ENCODE results near the gene MED26.
"Not testable (repeated sequence)": the region's sequence is repeated elsewhere in the genome, so short reads cannot be mapped to it uniquely, and the experiment has no call there.

The MED26 gene

GRCh38 chr19:16572332-16573211 lies 55.4 kb downstream of the MED26 start, which contains the start of gene SLC35E1:
Gene SLC35E1 (minus strand): TSS chr19:16572415. CDS start chr19:16572364, 51 bp downstream.
- peak; percentile 92 for DNase-seq

- DNase-seq, result peak; percentile 52
Measured at GRCh38 chr19:16571822-16572331, 56.1 kb downstream of the MED26 start.

GRCh38 chr19:16571283-16571682 lies 56.7 kb downstream of the MED26 start:
- no peak for DNase-seq

- no peak for DNase-seq
Measured at GRCh38 chr19:16569609-16570320, 58.2 kb downstream of the MED26 start.

GRCh38 chr19:16566702-16567101 lies 61.3 kb downstream of the MED26 start:
- DNase-seq, result no peak

GRCh38 chr19:16566161-16566560 lies 61.8 kb downstream of the MED26 start:
- DNase-seq, result peak; percentile 88

GRCh38 chr19:16564842-16565241 lies 63.2 kb downstream of the MED26 start:
- no peak for DNase-seq

GRCh38 chr19:16562608-16563025 lies 65.4 kb downstream of the MED26 start:
- no peak for DNase-seq

GRCh38 chr19:16561382-16561781 lies 66.6 kb downstream of the MED26 start:
- DNase-seq, result no peak

- no peak for DNase-seq
Measured at GRCh38 chr19:16559780-16560276, 68.2 kb downstream of the MED26 start.

GRCh38 chr19:16554776-16555175 lies 73.2 kb downstream of the MED26 start:
- no peak for DNase-seq

- DNase-seq, result not testable (repeated sequence)
Measured at GRCh38 chr19:16551902-16552301, 76.1 kb downstream of the MED26 start.

- no peak for DNase-seq
Measured at GRCh38 chr19:16548956-16549355, 79.0 kb downstream of the MED26 start.

GRCh38 chr19:16544473-16545231 lies 83.4 kb downstream of the MED26 start:
- no peak for DNase-seq

- not testable (repeated sequence) for DNase-seq
Measured at GRCh38 chr19:16543734-16544133, 84.3 kb downstream of the MED26 start.

GRCh38 chr19:16542910-16543472 lies 85.0 kb downstream of the MED26 start:
- no peak for DNase-seq

GRCh38 chr19:16542045-16542909 lies 85.7 kb downstream of the MED26 start, which contains the start of gene CHERP:
Gene CHERP (minus strand): TSS chr19:16542437. CDS start chr19:16542378, 59 bp downstream.
- peak; percentile 96 for DNase-seq

- peak; percentile 19 for DNase-seq
Measured at GRCh38 chr19:16541526-16542044, 86.4 kb downstream of the MED26 start.

GRCh38 chr19:16540948-16541347 lies 87.1 kb downstream of the MED26 start:
- DNase-seq, result no peak

GRCh38 chr19:16537111-16537510 lies 90.9 kb downstream of the MED26 start:
- DNase-seq, result no peak

- DNase-seq, result no peak
Measured at GRCh38 chr19:16536130-16536529, 91.9 kb downstream of the MED26 start.

Data from CD4-positive, alpha-beta T cell treated with Interleukin-6 for 4 hours (primary cell).